Astrocyte (in vitro differentiated cells and primary cell): ENCODE results near the gene KLHL30.

Source experiments
- EZH2 ChIP-seq: IDR thresholded peaks from 2 replicates; pipeline ENCODE4 v1.6.1; 2012; ENCODE audit warnings: mild to moderate bottlenecking, low read length, inconsistent platforms; ENCODE audit not compliant: insufficient read depth
- TF ChIP-seq, protein P1 (sequence below): IDR thresholded peaks from 2 replicates; pipeline ENCODE4 v1.5.1; 2011; ENCODE audit warnings: low read depth, mild to moderate bottlenecking, inconsistent platforms, low read length, moderate library complexity; ENCODE audit not compliant: insufficient read depth

- TF ChIP-seq, protein P1, sequence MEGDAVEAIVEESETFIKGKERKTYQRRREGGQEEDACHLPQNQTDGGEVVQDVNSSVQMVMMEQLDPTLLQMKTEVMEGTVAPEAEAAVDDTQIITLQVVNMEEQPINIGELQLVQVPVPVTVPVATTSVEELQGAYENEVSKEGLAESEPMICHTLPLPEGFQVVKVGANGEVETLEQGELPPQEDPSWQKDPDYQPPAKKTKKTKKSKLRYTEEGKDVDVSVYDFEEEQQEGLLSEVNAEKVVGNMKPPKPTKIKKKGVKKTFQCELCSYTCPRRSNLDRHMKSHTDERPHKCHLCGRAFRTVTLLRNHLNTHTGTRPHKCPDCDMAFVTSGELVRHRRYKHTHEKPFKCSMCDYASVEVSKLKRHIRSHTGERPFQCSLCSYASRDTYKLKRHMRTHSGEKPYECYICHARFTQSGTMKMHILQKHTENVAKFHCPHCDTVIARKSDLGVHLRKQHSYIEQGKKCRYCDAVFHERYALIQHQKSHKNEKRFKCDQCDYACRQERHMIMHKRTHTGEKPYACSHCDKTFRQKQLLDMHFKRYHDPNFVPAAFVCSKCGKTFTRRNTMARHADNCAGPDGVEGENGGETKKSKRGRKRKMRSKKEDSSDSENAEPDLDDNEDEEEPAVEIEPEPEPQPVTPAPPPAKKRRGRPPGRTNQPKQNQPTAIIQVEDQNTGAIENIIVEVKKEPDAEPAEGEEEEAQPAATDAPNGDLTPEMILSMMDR: no peak
- TF ChIP-seq EZH2: no peak
Observed at GRCh38 chr2:238103465-238104225, 34.8 kb upstream of the KLHL30 start.
